NT2/D1 (cell line): ENCODE results near the gene IGFBPL1.
A peak's percentile ranks its signal among the peaks of the same experiment; 100 is the strongest.

Source experiments
- DNase-seq: peaks from one replicate; pipeline ENCODE4 v3.0.0-alpha.2; 2011; ENCODE audit warnings: low read depth, low spot score
- H3K27me3 ChIP-seq: 2 replicates; pipeline ENCODE4 v1.6.0; 2011; ENCODE audit warnings: mild to moderate bottlenecking; ENCODE audit not compliant: insufficient read length, insufficient read depth
- H3K36me3 ChIP-seq: 2 replicates; pipeline ENCODE4 v1.6.1; 2011; ENCODE audit warnings: mild to moderate bottlenecking, low read length, mixed read lengths; ENCODE audit not compliant: insufficient read depth, insufficient read length
- H3K4me1 ChIP-seq: 2 replicates; pipeline ENCODE4 v1.5.1; 2011; ENCODE audit not compliant: insufficient read depth, insufficient read length
- H3K4me3 ChIP-seq: 2 replicates; pipeline ENCODE4 v1.5.1; 2011; ENCODE audit warnings: low read depth; ENCODE audit not compliant: insufficient read length
- H3K9ac ChIP-seq: 2 replicates; pipeline ENCODE4 v1.6.0; 2011; ENCODE audit warnings: low read depth; ENCODE audit not compliant: insufficient read length
- H3K9me3 ChIP-seq: 2 replicates; pipeline ENCODE4 v1.5.1; 2011; ENCODE audit warnings: mild to moderate bottlenecking, low read length; ENCODE audit not compliant: insufficient read depth
- SUZ12 ChIP-seq: IDR thresholded peaks from 2 replicates; pipeline ENCODE4 v1.6.1; 2011; ENCODE audit not compliant: insufficient read length, insufficient read depth; ENCODE audit errors: extremely low read depth
- YY1 ChIP-seq: IDR thresholded peaks from 2 replicates; pipeline ENCODE4 v1.6.1; 2011; ENCODE audit not compliant: insufficient read length, insufficient read depth
- ZNF274 ChIP-seq: IDR thresholded peaks from 2 replicates; pipeline ENCODE4 v1.6.1; 2011; ENCODE audit warnings: mild to moderate bottlenecking, low read depth, low read length

Gene IGFBPL1

DNA sequence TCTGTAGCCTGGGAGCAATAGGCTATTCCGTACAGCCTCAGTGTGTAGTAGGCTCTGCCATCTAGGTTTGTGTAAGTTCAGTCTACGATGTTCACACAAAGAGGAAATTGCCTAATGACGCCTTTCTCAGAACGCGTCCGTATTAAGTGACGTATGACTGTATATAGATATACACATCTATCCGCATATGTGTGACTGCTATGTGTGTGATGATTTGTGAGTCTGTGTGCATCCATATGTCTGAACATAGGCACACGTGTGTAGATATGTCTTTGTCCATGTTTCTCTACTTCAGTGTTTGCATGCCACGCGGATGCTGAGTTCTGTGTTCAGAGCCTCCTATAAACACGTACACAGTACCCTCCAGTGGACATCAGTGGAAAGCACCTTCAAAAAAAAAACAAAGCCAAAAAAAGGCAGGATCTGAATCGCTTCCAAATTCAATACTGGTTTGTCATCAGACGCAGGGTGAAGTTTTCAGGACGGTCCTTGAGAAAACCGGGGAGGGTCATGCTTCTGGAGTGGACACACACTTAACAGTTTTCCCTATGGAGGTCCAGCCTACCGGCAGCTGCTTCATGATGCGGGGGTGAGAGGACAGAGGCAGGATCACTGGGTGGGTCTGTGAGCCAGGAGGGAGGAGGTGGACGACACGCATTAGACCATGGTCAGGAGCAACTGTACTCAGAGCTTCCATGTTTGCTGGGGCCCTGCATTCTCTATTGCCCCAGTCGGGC, 61.2 kb downstream of the IGFBPL1 start:
- Histone ChIP-seq H3K4me3 (no peak overlapping the region), H3K9ac (no peak overlapping the region), H3K4me1 (peaks cover 7% of the 10 kb centered on the region), H3K27me3 (peaks cover 2% of the 10 kb centered on the region), H3K9me3 (no peaks in the 10 kb centered on the region), H3K36me3 (no peaks in the 10 kb centered on the region)
- TF ChIP-seq SUZ12 (no peak), YY1 (no peak), ZNF274 (no peak)
- peak; percentile 30 for DNase-seq

GRCh38 chr9:38361473-38361850, 62.8 kb downstream of the IGFBPL1 start:
- DNase-seq = no peak
- Histone ChIP-seq H3K4me1 (peaks cover 7% of the 10 kb centered on the region), H3K9ac (no peak overlapping the region), H3K4me3 (no peak overlapping the region), H3K9me3 (no peaks in the 10 kb centered on the region), H3K27me3 (peaks cover 2% of the 10 kb centered on the region), H3K36me3 (no peaks in the 10 kb centered on the region)
- no peak for TF ChIP-seq SUZ12
- no peak for TF ChIP-seq ZNF274
- no peak for TF ChIP-seq YY1

DNA sequence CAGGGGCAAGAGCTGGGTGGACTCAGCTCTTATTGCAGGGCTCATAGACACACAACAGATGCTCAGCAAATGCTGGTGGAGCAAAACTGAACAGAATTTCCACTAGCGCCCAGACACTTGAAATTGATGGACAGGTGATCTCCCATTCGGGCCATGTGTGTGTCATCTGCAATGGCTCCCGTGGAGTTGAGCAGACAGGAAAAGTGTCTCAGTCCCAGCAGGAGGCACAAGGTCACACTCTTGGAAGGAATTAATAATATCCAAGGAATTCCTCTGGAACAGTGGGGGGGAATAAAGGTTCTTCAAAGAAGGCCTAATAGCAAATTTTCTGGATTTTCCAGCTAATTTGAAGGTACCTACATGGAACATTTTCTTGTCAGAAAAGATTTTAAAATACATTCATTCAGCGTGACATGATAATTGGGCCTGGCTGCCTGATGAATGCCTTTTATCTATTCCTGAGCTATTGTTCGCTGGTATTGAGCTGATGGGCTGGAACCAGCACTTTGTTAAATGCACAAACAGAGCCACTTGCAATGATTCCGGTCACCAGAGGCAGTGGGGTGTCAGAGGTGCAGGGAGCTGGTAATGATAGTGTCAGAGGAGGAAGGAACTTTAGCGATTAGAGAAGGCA, 63.3 kb downstream of the IGFBPL1 start:
- Histone ChIP-seq H3K9me3 (no peaks in the 10 kb centered on the region), H3K4me1 (peaks cover 7% of the 10 kb centered on the region), H3K4me3 (no peak overlapping the region), H3K9ac (no peak overlapping the region), H3K27me3 (peaks cover 2% of the 10 kb centered on the region), H3K36me3 (no peaks in the 10 kb centered on the region)
- DNase-seq = no peak
- TF ChIP-seq SUZ12 = no peak
- TF ChIP-seq YY1 = no peak
- no peak for TF ChIP-seq ZNF274

- H3K4me1 ChIP-seq = peaks cover 7% of the 10 kb centered on the region
- no peaks in the 10 kb centered on the region for H3K9me3 ChIP-seq
- no peak overlapping the region for H3K4me3 ChIP-seq
- peaks cover 4% of the 10 kb centered on the region for H3K27me3 ChIP-seq
- no peak for TF ChIP-seq YY1
- TF ChIP-seq SUZ12 = no peak
- TF ChIP-seq ZNF274 = no peak
- DNase-seq = no peak
- no peak overlapping the region for H3K9ac ChIP-seq
- H3K36me3 ChIP-seq = no peaks in the 10 kb centered on the region
Measured at GRCh38 chr9:38359689-38360385, 64.4 kb downstream of the IGFBPL1 start.

DNA sequence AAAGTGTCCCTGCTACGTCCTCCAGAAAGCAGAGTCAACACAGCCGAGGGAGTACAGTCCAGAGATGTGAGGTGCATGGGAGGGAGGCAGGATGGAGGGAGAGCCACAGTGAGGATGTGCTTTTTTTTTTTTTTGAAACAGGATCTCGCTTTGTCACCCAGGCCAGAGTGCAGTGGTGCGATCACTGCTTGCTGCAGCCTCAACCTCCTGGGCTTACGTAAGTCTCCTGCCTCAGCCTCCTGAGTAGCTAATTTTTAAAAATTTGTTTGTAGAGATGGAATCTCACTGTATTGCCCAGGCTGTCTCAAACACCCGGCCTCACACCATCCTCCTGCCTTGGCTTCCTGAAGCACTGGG, 65.0 kb downstream of the IGFBPL1 start:
- Histone ChIP-seq H3K27me3 (peaks cover 4% of the 10 kb centered on the region), H3K9ac (no peak overlapping the region), H3K4me3 (no peak overlapping the region), H3K9me3 (no peaks in the 10 kb centered on the region), H3K36me3 (no peaks in the 10 kb centered on the region), H3K4me1 (peaks cover 7% of the 10 kb centered on the region)
- DNase-seq = no peak
- no peak for TF ChIP-seq ZNF274
- TF ChIP-seq SUZ12 = no peak
- TF ChIP-seq YY1 = no peak

- no peak for TF ChIP-seq YY1
- no peak for TF ChIP-seq SUZ12
- TF ChIP-seq ZNF274 = no peak
- no peak for DNase-seq
Measured at GRCh38 chr9:38358390-38359296, 65.6 kb downstream of the IGFBPL1 start.

More at GRCh38 chr9:38358390-38359296, 65.6 kb downstream of the IGFBPL1 start:
- no peak overlapping the region for H3K9ac ChIP-seq
- no peak overlapping the region for H3K4me3 ChIP-seq
- H3K27me3 ChIP-seq = peaks cover 4% of the 10 kb centered on the region
- H3K4me1 ChIP-seq = peaks cover 7% of the 10 kb centered on the region
- H3K9me3 ChIP-seq = no peaks in the 10 kb centered on the region
- H3K36me3 ChIP-seq = no peaks in the 10 kb centered on the region
